SK-N-SH (cell line): Measurements from ENCODE around the gene PFKFB3. TPM values are rescaled to one million over a fixed set of nuclear protein-coding genes. Genes with fewer than 3 reads are reported as not detected.

Source experiments
- CTCF ChIA-PET: fragments of 300-600, 350-600 bp; formaldehyde crosslinking; extraction: SDS; loops from one replicate; lab custom pipeline; 2021; lab: Yijun Ruan, JAX
- POLR2A ChIA-PET: fragments of 350-600 bp; sonication (Branson Sonifier 250); formaldehyde crosslinking; extraction: SDS; loops from one replicate; lab custom pipeline; 2020; ENCODE audit warnings: antibody characterized with exemption, inconsistent platforms; lab: Yijun Ruan, JAX
- DNase-seq: peaks from one replicate; pipeline ENCODE4 v3.0.0; 2012
- H2AFZ ChIP-seq: fragments of 200-600 bp; sonication (generic); 2 replicates; pipeline ENCODE4 v1.8.1; 2016; ENCODE audit warnings: antibody characterized with exemption, mild to moderate bottlenecking, low read depth
- H3F3A ChIP-seq: fragments of 200-600 bp; sonication (generic); replicated peaks from 2 replicates; pipeline ENCODE3; 2016; ENCODE audit warnings: antibody characterized with exemption, mild to moderate bottlenecking; ENCODE audit not compliant: insufficient read depth
- H3K27ac ChIP-seq, 2 experiments: fragments of 200-500 bp in 1 of 2; fragments of 200-600 bp in 1 of 2; sonication (Bioruptor generic) in 1 of 2; sonication (generic), shearing (Covaris generic) in 1 of 2; 2 replicates each; pipeline versions ENCODE4 v1.5.1 to v1.6.1; 2014 to 2016; ENCODE audit warnings: low read depth in 2 of 2, inconsistent platforms in 1 of 2, low read length in 1 of 2, mild to moderate bottlenecking in 1 of 2, mixed read lengths in 1 of 2
- H3K27me3 ChIP-seq: fragments of 200-600 bp; sonication (generic), shearing (Covaris generic); 2 replicates; pipeline ENCODE4 v1.6.1; 2016; ENCODE audit warnings: mixed run types; ENCODE audit not compliant: insufficient read depth
- H3K36me3 ChIP-seq, 2 experiments: fragments of 200-500 bp in 1 of 2; fragments of 200-600 bp in 1 of 2; sonication (Bioruptor generic) in 1 of 2; sonication (generic) in 1 of 2; replicated peaks in 1 of 2; 2 replicates each; pipeline versions ENCODE3 to v1.5.1; 2014 to 2016; ENCODE audit warnings: low read length in 1 of 2, mild to moderate bottlenecking in 1 of 2; ENCODE audit not compliant: insufficient read depth in 2 of 2, control insufficient read depth in 1 of 2
- H3K4me1 ChIP-seq, 2 experiments: fragments of 200-500 bp in 1 of 2; fragments of 200-600 bp in 1 of 2; sonication (Bioruptor generic) in 1 of 2; sonication (generic), shearing (Covaris generic) in 1 of 2; 2 replicates each; pipeline versions ENCODE4 v1.5.1 to v1.6.1; 2014 to 2016; ENCODE audit warnings: low read depth in 1 of 2, low read length in 1 of 2, mixed run types in 1 of 2; ENCODE audit not compliant: insufficient read depth in 2 of 2, control insufficient read depth in 1 of 2
- H3K4me2 ChIP-seq: fragments of 200-600 bp; sonication (generic), shearing (Covaris generic); 2 replicates; pipeline ENCODE4 v1.6.1; 2017; ENCODE audit warnings: mixed run types
- H3K4me3 ChIP-seq, 2 experiments: fragments of 200-500 bp in 1 of 2; fragments of 200-600 bp in 1 of 2; sonication (Bioruptor generic) in 1 of 2; sonication (generic), shearing (Covaris generic) in 1 of 2; 2 replicates each; pipeline versions ENCODE4 v1.5.1 to v1.8.1; 2014 to 2016; ENCODE audit warnings: low read depth in 2 of 2, inconsistent platforms in 1 of 2, low read length in 1 of 2, mild to moderate bottlenecking in 1 of 2, mixed read lengths in 1 of 2, moderate library complexity in 1 of 2
- H3K79me2 ChIP-seq: fragments of 200-600 bp; sonication (generic); 2 replicates; pipeline ENCODE4 v1.8.1; 2017; ENCODE audit warnings: mild to moderate bottlenecking; ENCODE audit not compliant: insufficient read depth
- H3K9ac ChIP-seq: fragments of 200-600 bp; sonication (generic); 2 replicates; pipeline ENCODE4 v1.6.1; 2017; ENCODE audit warnings: mixed run types
- H3K9me2 ChIP-seq: fragments of 200-600 bp; sonication (generic); 2 replicates; pipeline ENCODE4 v1.6.1; 2017; ENCODE audit warnings: mixed run types
- H3K9me3 ChIP-seq: fragments of 200-600 bp; sonication (generic); 2 replicates; pipeline ENCODE4 v1.6.1; 2017; ENCODE audit warnings: mixed run types, mild to moderate bottlenecking, moderate library complexity
- H4K20me1 ChIP-seq: fragments of 200-600 bp; sonication (generic); 2 replicates; pipeline ENCODE4 v1.6.1; 2017; ENCODE audit warnings: mild to moderate bottlenecking, mixed run types; ENCODE audit not compliant: insufficient read depth
- CHD2 ChIP-seq: fragments of 150-350 bp; IDR thresholded peaks from 2 replicates; pipeline ENCODE4 v1.6.1; 2018; ENCODE audit warnings: low read length; ENCODE audit not compliant: partially characterized antibody
- FOXJ3 ChIP-seq: sonication (generic); formaldehyde crosslinking; IDR thresholded peaks from 2 replicates; pipeline ENCODE4 v1.5.1; 2020; ENCODE audit warnings: mild to moderate bottlenecking, missing genetic modification reagents
- GABPA ChIP-seq: IDR thresholded peaks from 2 replicates; pipeline ENCODE4 v1.4.0; 2012; ENCODE audit warnings: low read depth, mild to moderate bottlenecking
- NRF1 ChIP-seq: IDR thresholded peaks from 2 replicates; pipeline ENCODE4 v1.6.1; 2012; ENCODE audit warnings: low read depth, mild to moderate bottlenecking, low read length
- POLR2AphosphoS5 ChIP-seq: IDR thresholded peaks from 2 replicates; pipeline ENCODE4 v1.6.1; 2012; ENCODE audit warnings: low read depth, low read length
- RAD21 ChIP-seq: IDR thresholded peaks from 2 replicates; pipeline ENCODE4 v1.6.1; 2012; ENCODE audit warnings: mild to moderate bottlenecking, low read length
- RCOR1 ChIP-seq: fragments of 150-350 bp; IDR thresholded peaks from 2 replicates; pipeline ENCODE4 v1.6.1; 2017; ENCODE audit warnings: antibody characterized with exemption, low read length
- RFX5 ChIP-seq: IDR thresholded peaks from 2 replicates; pipeline ENCODE4 v1.6.1; 2012; ENCODE audit warnings: mild to moderate bottlenecking, improper control_type of control experiment, low read length
- RXRA ChIP-seq: IDR thresholded peaks from 2 replicates; pipeline ENCODE4 v1.4.0; 2012; ENCODE audit warnings: low read depth, mild to moderate bottlenecking, borderline replicate concordance
- SMC3 ChIP-seq: IDR thresholded peaks from 2 replicates; pipeline ENCODE4 v1.6.1; 2012; ENCODE audit warnings: low read depth, low read length, improper control_type of control experiment
- TAF1 ChIP-seq: IDR thresholded peaks from 2 replicates; pipeline ENCODE4 v1.6.1; 2012; ENCODE audit warnings: low read depth, mild to moderate bottlenecking, low read length, moderate library complexity, borderline replicate concordance
- TEAD4 ChIP-seq: IDR thresholded peaks from 2 replicates; pipeline ENCODE4 v1.4.0; 2012; ENCODE audit warnings: mild to moderate bottlenecking, borderline replicate concordance; ENCODE audit not compliant: insufficient read depth
- WGBS: methylation state at CpG from one replicate; pipeline ENCODE4 v1.1.6; 2017; ENCODE audit warnings: low lambda C conversion rate; 5-methylcytosine and 5-hydroxymethylcytosine counted together
- polyA plus RNA-seq, 3 experiments: library from polyadenylated mRNA; depleted of rRNA; stranded (reverse); fragments of >200 nt; gene quantifications; 2 replicates each; pipeline ENCODE4 v1.2.3, GENCODE V29; 2012
- small RNA-seq, 7 experiments: library from RNA; depleted of rRNA; stranded (forward); fragments of <200 nt; gene quantifications; one replicate each; pipeline ENCODE3, GENCODE V24; 2012
- TF ChIP-seq, protein P1 (sequence below): IDR thresholded peaks from 2 replicates; pipeline ENCODE4 v1.4.0; 2012; ENCODE audit warnings: low read depth, borderline replicate concordance

PFKFB3 gene
- polyA plus RNA-seq, 1 of the 3 experiments (the other 2 are of a cell fraction): 59.7 TPM

DNA sequence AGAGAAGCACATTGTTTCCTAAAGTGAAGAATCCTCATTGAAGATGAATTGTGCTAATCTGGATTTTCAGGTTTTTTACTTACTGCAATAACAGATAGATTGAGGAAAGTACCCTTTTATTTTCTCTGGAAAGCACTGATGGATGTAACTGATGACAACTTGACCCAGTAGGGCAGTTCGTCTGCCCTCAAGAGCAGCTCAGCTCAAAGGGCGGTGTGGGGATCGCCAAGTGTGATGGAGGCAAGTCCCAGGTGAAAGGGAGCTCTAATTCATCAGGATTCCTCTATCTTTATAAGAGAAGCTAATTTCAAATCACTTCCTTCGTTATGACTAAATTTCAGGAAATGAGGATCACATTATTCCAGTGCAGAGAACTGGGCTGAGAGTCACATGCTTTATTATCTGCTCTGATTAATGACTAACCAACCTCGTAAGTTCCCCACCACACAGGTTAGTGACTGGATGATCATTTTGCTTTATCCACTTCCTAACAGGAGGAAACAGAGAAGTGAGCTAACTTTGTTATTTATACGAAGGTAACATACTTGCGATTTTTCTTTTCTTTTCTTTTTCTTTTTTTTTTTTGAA is 98.8 kb downstream of the PFKFB3 start:
- ChIA-PET POLR2A (no interaction called here), CTCF (interaction anchor here (0.6 to 1.1 kb wide), 3 partner anchors 10 to 168 kb away, joined by 3 read pairs; no protein-coding TSS in a partner anchor)
- Histone ChIP-seq H3K36me3 (no peaks in the 10 kb centered on the region), H4K20me1 (no peaks in the 10 kb centered on the region), H3K4me2 (no peak overlapping the region), H2AFZ (peak overlapping the region; percentile 17; the same call in 1 of the 2 replicates), H3K4me3 (no peak overlapping the region), H3K9me3 (no peaks in the 10 kb centered on the region), H3F3A (peaks cover 8% of the 10 kb centered on the region), H3K27me3 (no peaks in the 10 kb centered on the region), H3K9ac (no peak overlapping the region), H3K79me2 (no peaks in the 10 kb centered on the region), H3K4me1 (peaks cover 6 to 33% of the 10 kb centered on the region in 2 experiments; a peak in 3 of 4 replicates), H3K9me2 (no peaks in the 10 kb centered on the region), H3K27ac (peak overlapping the region in 1 of 2 experiments; percentile 8; a peak in 1 of 4 replicates)
- WGBS: 74% methylated on average over 7 of the region's 7 CpGs
- no peak for TF ChIP-seq RXRA
- TF ChIP-seq POLR2AphosphoS5: no peak
- TF ChIP-seq CHD2: no peak
- no peak for TF ChIP-seq TEAD4
- no peak for TF ChIP-seq GABPA
- TF ChIP-seq RAD21: no peak
- TF ChIP-seq RFX5: no peak
- no peak for TF ChIP-seq RCOR1
- TF ChIP-seq NRF1: no peak
- TF ChIP-seq SMC3: no peak
- no peak for TF ChIP-seq FOXJ3
- TF ChIP-seq TAF1: no peak
- TF ChIP-seq, protein P1, sequence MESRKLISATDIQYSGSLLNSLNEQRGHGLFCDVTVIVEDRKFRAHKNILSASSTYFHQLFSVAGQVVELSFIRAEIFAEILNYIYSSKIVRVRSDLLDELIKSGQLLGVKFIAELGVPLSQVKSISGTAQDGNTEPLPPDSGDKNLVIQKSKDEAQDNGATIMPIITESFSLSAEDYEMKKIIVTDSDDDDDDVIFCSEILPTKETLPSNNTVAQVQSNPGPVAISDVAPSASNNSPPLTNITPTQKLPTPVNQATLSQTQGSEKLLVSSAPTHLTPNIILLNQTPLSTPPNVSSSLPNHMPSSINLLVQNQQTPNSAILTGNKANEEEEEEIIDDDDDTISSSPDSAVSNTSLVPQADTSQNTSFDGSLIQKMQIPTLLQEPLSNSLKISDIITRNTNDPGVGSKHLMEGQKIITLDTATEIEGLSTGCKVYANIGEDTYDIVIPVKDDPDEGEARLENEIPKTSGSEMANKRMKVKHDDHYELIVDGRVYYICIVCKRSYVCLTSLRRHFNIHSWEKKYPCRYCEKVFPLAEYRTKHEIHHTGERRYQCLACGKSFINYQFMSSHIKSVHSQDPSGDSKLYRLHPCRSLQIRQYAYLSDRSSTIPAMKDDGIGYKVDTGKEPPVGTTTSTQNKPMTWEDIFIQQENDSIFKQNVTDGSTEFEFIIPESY: no peak
- no peak for DNase-seq

Small RNAs within 50 kb of the gene (small RNA-seq; reads per million reads assigned to genes)
- gene RF00019: 0 reads per million in 7 experiments

Other genes starting within 250 kb of the PFKFB3 start
- 1.2 and 2.1 TPM in 2 replicates for gene IL15RA, start 225.4 kb upstream of the PFKFB3 start, polyA plus RNA-seq (2012; rRNA removed)
- gene IL2RA, start 140.6 kb upstream of the PFKFB3 start, polyA plus RNA-seq (2012; rRNA removed): not detected in 2 replicates
- 32.6 and 34.2 TPM in 2 replicates for gene RBM17, start 113.9 kb upstream of the PFKFB3 start, polyA plus RNA-seq (2012; rRNA removed)